Chondrocyte (in vitro differentiated cells): ENCODE results near the gene FBXO33. TPM values are rescaled to one million over a fixed set of nuclear protein-coding genes. Genes with fewer than 3 reads are reported as not detected.

ENCODE experiments used
- DNase-seq: peaks from one replicate; pipeline ENCODE4 v3.0.0; 2021; ENCODE audit warnings: mixed read lengths, low spot score
- H3K27ac Mint-ChIP-seq: one replicate; pipeline ENCODE4 v1.8.0; 2021; ENCODE audit warnings: mild to moderate bottlenecking, moderate library complexity, mixed read lengths; ENCODE audit not compliant: unreplicated experiment
- H3K27me3 Mint-ChIP-seq: 2 replicates; pipeline ENCODE4 v1.8.0; 2021; ENCODE audit warnings: low read depth, mixed read lengths
- H3K36me3 Mint-ChIP-seq: 2 replicates; pipeline ENCODE4 v1.8.0; 2021; ENCODE audit warnings: low read depth, mixed read lengths
- H3K4me1 Mint-ChIP-seq: 2 replicates; pipeline ENCODE4 v1.8.0; 2021; ENCODE audit warnings: low read depth, mild to moderate bottlenecking, mixed read lengths
- H3K4me3 Mint-ChIP-seq: one replicate; pipeline ENCODE4 v1.8.0; 2021; ENCODE audit warnings: mild to moderate bottlenecking, moderate library complexity, mixed read lengths; ENCODE audit not compliant: unreplicated experiment
- H3K9me3 Mint-ChIP-seq: 2 replicates; pipeline ENCODE4 v1.8.0; 2021; ENCODE audit warnings: low read depth, mixed read lengths
- total RNA-seq: library from RNA; stranded (reverse); gene quantifications from 3 replicates; pipeline ENCODE4 v1.2.1, GENCODE V29; 2021
- TF ChIP-seq, protein P1 (sequence below): fragments of 200-600 bp; sonication (generic); IDR thresholded peaks from 2 replicates; pipeline ENCODE4 v1.5.0; 2021; ENCODE audit warnings: antibody characterized with exemption, mild to moderate bottlenecking, moderate library complexity

FBXO33 gene
- total RNA-seq, 1 donor from 2014 or later = 9.2 TPM

GRCh38 chr14:39447175-39447661, 15.0 kb upstream of the FBXO33 start:
- Mint-ChIP-seq H3K4me3 (no peak overlapping the region), H3K9me3 (no peaks in the 10 kb centered on the region), H3K27me3 (peaks cover 18% of the 10 kb centered on the region), H3K36me3 (no peaks in the 10 kb centered on the region), H3K27ac (no peak overlapping the region), H3K4me1 (no peaks in the 10 kb centered on the region)
- TF ChIP-seq, protein P1, sequence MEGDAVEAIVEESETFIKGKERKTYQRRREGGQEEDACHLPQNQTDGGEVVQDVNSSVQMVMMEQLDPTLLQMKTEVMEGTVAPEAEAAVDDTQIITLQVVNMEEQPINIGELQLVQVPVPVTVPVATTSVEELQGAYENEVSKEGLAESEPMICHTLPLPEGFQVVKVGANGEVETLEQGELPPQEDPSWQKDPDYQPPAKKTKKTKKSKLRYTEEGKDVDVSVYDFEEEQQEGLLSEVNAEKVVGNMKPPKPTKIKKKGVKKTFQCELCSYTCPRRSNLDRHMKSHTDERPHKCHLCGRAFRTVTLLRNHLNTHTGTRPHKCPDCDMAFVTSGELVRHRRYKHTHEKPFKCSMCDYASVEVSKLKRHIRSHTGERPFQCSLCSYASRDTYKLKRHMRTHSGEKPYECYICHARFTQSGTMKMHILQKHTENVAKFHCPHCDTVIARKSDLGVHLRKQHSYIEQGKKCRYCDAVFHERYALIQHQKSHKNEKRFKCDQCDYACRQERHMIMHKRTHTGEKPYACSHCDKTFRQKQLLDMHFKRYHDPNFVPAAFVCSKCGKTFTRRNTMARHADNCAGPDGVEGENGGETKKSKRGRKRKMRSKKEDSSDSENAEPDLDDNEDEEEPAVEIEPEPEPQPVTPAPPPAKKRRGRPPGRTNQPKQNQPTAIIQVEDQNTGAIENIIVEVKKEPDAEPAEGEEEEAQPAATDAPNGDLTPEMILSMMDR = no peak
- no peak for DNase-seq

DNA sequence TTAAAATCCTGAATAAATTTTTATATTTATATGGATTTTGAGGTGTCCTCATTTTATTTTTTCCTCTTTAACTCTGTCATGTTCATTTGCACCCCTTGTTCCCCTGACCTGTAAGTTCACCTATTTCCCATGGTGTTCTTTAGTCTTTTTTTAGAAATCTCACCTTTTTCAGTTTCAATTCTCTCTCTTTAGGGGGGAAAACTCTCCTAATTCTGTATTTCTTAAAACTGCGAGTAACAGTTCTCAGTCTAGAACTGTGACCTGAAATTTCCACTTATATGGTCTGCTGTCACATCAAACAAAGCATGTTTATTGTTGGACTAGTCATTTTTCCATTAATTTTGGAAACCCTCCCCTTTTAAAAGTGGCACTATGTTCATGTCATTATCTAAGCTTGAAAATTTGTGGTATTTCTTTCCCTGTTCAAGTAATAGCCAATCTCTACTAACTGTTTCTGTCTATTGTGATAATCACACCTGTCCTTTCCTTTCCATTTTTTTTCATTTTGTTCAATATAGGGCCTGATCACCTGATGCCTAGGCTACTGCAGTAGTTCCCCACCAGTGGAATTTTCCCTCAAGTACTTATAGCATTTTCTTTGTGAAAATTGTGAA, 14.0 kb upstream of the FBXO33 start:
- Mint-ChIP-seq H3K4me1 (no peaks in the 10 kb centered on the region), H3K27me3 (peaks cover 14% of the 10 kb centered on the region), H3K9me3 (no peaks in the 10 kb centered on the region), H3K36me3 (peaks cover 2% of the 10 kb centered on the region), H3K4me3 (no peak overlapping the region), H3K27ac (no peak overlapping the region)
- TF ChIP-seq, protein P1 = no peak
- DNase-seq = no peak

DNA sequence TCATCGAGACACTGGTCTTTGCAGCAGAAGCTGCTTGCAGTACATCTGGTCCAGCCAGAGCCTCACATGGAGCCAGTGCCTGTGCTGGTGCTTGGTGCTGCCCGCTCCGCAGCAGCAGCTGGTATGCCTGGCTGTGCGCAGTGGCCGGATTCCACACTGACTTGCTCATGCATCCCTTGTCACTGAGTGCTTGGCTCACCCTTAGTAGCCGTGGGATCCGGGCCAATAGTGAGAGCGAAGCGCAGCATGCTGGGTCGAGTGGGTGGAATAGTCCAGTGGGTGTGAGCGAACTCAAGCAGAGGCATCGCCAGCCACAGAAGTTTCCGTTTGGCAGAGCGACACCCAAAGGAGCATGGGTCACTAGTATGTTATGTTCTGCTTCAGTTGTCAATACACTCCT, 10.1 kb upstream of the FBXO33 start:
- Mint-ChIP-seq H3K9me3 (no peaks in the 10 kb centered on the region), H3K27me3 (peaks cover 10% of the 10 kb centered on the region), H3K36me3 (peaks cover 2% of the 10 kb centered on the region), H3K27ac (no peak overlapping the region), H3K4me1 (no peaks in the 10 kb centered on the region), H3K4me3 (no peak overlapping the region)
- peak; percentile 87 for DNase-seq
- TF ChIP-seq, protein P1 = no peak

DNA sequence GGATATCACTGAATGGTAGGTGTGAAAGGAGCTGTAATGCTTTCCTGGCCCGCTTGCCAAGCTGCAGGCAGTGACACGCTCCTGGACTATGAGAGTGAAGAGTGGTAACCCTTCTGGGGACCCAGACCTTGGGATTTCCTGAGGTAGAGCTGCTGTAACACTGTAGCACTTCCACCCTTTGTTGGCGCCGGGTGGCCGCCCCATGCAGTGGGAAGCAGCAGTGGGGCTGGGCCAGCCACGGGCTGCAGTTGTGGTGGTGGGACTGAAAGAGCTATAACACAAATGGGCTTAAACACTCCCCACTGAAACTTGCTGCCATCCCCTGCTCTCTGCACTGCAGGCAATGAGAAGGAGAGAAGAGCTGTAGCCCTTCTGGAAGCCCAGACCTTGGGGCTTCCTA, 9.6 kb upstream of the FBXO33 start:
- peaks cover 2% of the 10 kb centered on the region for H3K36me3 Mint-ChIP-seq
- no peak overlapping the region for H3K4me3 Mint-ChIP-seq
- H3K9me3 Mint-ChIP-seq = no peaks in the 10 kb centered on the region
- TF ChIP-seq, protein P1 = no peak
- H3K27me3 Mint-ChIP-seq = peaks cover 5% of the 10 kb centered on the region
- no peak overlapping the region for H3K27ac Mint-ChIP-seq
- H3K4me1 Mint-ChIP-seq = no peaks in the 10 kb centered on the region
- DNase-seq = no peak

- DNase-seq = no peak
- Mint-ChIP-seq H3K36me3 (peaks cover 2% of the 10 kb centered on the region), H3K4me3 (no peak overlapping the region), H3K4me1 (no peaks in the 10 kb centered on the region), H3K9me3 (no peaks in the 10 kb centered on the region), H3K27me3 (no peaks in the 10 kb centered on the region), H3K27ac (no peak overlapping the region)
- TF ChIP-seq, protein P1 = no peak
Observed at GRCh38 chr14:39440975-39441374, 8.7 kb upstream of the FBXO33 start.
